Measurements from ENCODE around the gene RIC8A.
"Not testable (repeated sequence)": the region's sequence is repeated elsewhere in the genome, so short reads cannot be mapped to it uniquely, and the experiment has no call there.

DNA sequence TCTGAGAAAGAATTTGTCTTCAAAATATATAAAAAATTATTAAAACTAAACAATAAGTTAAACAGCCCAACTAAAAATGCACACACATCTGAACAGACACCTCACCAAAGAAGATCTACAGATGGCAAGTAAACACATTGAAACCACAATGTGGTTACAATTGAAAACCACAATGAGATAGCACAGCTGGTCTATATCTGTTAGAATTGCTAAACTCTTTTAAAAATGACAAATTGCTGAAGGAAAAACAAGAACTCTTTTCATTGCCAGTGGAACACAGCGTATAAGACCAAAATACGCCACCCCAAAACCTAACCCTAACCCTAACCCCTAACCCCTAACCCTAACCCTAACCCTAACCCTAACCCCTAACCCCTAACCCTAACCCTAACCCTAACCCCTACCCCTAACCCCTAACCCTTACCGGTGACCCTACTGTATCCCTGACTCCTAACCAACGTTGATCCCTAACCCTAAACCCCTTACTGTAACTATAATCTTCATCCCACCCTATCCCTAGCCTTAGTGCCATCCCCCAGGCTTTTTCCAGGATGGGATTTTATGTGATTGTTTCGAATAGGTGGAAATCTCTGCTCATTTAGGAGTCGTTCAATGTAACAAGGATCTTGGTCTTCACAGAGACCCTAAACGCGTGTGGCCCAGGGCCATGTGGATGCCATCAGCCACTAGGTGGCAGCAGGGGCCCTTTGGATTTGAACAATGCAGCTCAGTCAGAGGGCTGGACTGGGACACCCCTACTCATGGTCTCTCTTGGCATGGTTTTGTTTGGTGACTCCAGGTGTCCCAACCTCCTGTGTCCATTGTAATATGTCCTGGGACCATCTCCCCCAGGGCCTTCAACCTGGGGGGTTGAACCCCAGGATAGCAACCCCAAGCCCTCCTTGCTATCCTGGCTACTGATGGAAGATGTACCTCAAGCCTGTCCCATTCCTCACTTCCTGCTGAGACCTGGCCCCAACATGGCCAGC, 15.7 kb upstream of the RIC8A start:
- TF ChIP-seq RAD21 (IDR thresholded peaks at IDR 0.05; ENCODE audit: low read length) (peak; percentile 19; the same call in 1 of the 2 replicates), SMC3 (IDR thresholded peaks at IDR 0.05; ENCODE audit: low read depth, low read length) (0 out of 2 replicates have a peak, but pooled peaks have one; percentile 6)
- TF ChIP-seq, protein P1, sequence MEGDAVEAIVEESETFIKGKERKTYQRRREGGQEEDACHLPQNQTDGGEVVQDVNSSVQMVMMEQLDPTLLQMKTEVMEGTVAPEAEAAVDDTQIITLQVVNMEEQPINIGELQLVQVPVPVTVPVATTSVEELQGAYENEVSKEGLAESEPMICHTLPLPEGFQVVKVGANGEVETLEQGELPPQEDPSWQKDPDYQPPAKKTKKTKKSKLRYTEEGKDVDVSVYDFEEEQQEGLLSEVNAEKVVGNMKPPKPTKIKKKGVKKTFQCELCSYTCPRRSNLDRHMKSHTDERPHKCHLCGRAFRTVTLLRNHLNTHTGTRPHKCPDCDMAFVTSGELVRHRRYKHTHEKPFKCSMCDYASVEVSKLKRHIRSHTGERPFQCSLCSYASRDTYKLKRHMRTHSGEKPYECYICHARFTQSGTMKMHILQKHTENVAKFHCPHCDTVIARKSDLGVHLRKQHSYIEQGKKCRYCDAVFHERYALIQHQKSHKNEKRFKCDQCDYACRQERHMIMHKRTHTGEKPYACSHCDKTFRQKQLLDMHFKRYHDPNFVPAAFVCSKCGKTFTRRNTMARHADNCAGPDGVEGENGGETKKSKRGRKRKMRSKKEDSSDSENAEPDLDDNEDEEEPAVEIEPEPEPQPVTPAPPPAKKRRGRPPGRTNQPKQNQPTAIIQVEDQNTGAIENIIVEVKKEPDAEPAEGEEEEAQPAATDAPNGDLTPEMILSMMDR (IDR thresholded peaks at IDR 0.05): peak; percentile 57
- not testable (repeated sequence) for TF ChIP-seq TAF1 (IDR thresholded peaks at IDR 0.05; ENCODE audit: borderline replicate concordance, low read depth, low read length); EZH2phosphoT487 (IDR thresholded peaks at IDR 0.05; ENCODE audit: borderline replicate concordance, low read depth); SIN3A (IDR thresholded peaks at IDR 0.05; ENCODE audit: borderline replicate concordance, low read depth, low read length); RCOR1 (IDR thresholded peaks at IDR 0.05; ENCODE audit: low read length)
- TF ChIP-seq, protein P2, sequence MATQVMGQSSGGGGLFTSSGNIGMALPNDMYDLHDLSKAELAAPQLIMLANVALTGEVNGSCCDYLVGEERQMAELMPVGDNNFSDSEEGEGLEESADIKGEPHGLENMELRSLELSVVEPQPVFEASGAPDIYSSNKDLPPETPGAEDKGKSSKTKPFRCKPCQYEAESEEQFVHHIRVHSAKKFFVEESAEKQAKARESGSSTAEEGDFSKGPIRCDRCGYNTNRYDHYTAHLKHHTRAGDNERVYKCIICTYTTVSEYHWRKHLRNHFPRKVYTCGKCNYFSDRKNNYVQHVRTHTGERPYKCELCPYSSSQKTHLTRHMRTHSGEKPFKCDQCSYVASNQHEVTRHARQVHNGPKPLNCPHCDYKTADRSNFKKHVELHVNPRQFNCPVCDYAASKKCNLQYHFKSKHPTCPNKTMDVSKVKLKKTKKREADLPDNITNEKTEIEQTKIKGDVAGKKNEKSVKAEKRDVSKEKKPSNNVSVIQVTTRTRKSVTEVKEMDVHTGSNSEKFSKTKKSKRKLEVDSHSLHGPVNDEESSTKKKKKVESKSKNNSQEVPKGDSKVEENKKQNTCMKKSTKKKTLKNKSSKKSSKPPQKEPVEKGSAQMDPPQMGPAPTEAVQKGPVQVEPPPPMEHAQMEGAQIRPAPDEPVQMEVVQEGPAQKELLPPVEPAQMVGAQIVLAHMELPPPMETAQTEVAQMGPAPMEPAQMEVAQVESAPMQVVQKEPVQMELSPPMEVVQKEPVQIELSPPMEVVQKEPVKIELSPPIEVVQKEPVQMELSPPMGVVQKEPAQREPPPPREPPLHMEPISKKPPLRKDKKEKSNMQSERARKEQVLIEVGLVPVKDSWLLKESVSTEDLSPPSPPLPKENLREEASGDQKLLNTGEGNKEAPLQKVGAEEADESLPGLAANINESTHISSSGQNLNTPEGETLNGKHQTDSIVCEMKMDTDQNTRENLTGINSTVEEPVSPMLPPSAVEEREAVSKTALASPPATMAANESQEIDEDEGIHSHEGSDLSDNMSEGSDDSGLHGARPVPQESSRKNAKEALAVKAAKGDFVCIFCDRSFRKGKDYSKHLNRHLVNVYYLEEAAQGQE (IDR thresholded peaks at IDR 0.05; ENCODE audit: low read depth, low read length): not testable (repeated sequence)
